Thyroid gland (tissue), 4 donors: ENCODE data around the gene LIMK2.

Experiments
- CTCF ChIP-seq, 6 experiments: fragments of 200-600 bp in 3 of 6; fragments of 450-650 bp in 3 of 6; sonication (generic) in 3 of 6; IDR thresholded peaks; one replicate each; pipeline ENCODE4 v1.5.1; 2016 to 2019; ENCODE audit warnings: antibody characterized with exemption in 6 of 6, mild to moderate bottlenecking in 2 of 6, inconsistent platforms in 1 of 6, moderate library complexity in 1 of 6
- POLR2A ChIP-seq, 2 donors: fragments of 450-650 bp; IDR thresholded peaks; one replicate each; pipeline ENCODE4 v1.6.1; 2017; ENCODE audit warnings: antibody characterized with exemption in 2 of 2, mild to moderate bottlenecking in 2 of 2, moderate library complexity in 1 of 2

GRCh38 chr22:31308181-31308580 is 96.1 kb downstream of the LIMK2 start:
- TF ChIP-seq CTCF (IDR thresholded peaks at IDR 0.05), result no peak
- TF ChIP-seq POLR2A (IDR thresholded peaks at IDR 0.05), result no peak
